Right renal cortex interstitium (tissue), 3 donors: ENCODE measurements around the gene EDEM2. TPM values are rescaled to one million over a fixed set of nuclear protein-coding genes. Genes with fewer than 3 reads are reported as not detected.
"Not testable (repeated sequence)": the region's sequence is repeated elsewhere in the genome, so short reads cannot be mapped to it uniquely, and the experiment has no call there.

Source experiments
- DNase-seq, 3 donors: peaks; one replicate each; pipeline ENCODE4 v3.0.0-alpha.2; 2013; ENCODE audit warnings: low read depth in 3 of 3, low spot score in 2 of 3
- polyA plus RNA-seq, 3 donors: library from polyadenylated mRNA; unstranded; fragments of 120-200 nt; gene quantifications; one replicate each; pipeline ENCODE4 v1.2.1, GENCODE V29; 2013; ENCODE audit not compliant: insufficient read length in 3 of 3

Gene EDEM2
- polyA plus RNA-seq: 10 to 100 TPM; 15.6 to 17.8 (median 17.1) TPM

GRCh38 chr20:35146920-35147574 lies at the start of gene EDEM2:
Gene EDEM2 (minus strand): TSS chr20:35147336. CDS start chr20:35147258, 78 bp downstream.
- DNase-seq: peak; percentile 85 to 93 (median 89)

GRCh38 chr20:35196313-35196712 lies 49.2 kb upstream of the EDEM2 start:
- DNase-seq: no peak

GRCh38 chr20:35193031-35193791 lies 46.1 kb upstream of the EDEM2 start:
- not testable (repeated sequence) for DNase-seq

- DNase-seq: no peak
Observed at GRCh38 chr20:35192118-35192872, 45.2 kb upstream of the EDEM2 start.

GRCh38 chr20:35191419-35192117 lies 44.4 kb upstream of the EDEM2 start:
- DNase-seq: no peak

GRCh38 chr20:35190556-35190955 lies 43.4 kb upstream of the EDEM2 start:
- no peak for DNase-seq

GRCh38 chr20:35189223-35189622 lies 42.1 kb upstream of the EDEM2 start:
- DNase-seq: not testable (repeated sequence)

GRCh38 chr20:35187584-35188190 lies 40.6 kb upstream of the EDEM2 start:
- no peak for DNase-seq

- DNase-seq: not testable (repeated sequence)
Observed at GRCh38 chr20:35186691-35187289, 39.7 kb upstream of the EDEM2 start.

- no peak for DNase-seq
Observed at GRCh38 chr20:35181731-35182130, 34.6 kb upstream of the EDEM2 start.

- no peak for DNase-seq
Observed at GRCh38 chr20:35180266-35180665, 33.1 kb upstream of the EDEM2 start.

GRCh38 chr20:35179292-35180212 lies 32.4 kb upstream of the EDEM2 start:
- DNase-seq: no peak

GRCh38 chr20:35176132-35176531 lies 29.0 kb upstream of the EDEM2 start:
- DNase-seq: no peak

GRCh38 chr20:35174458-35175216 lies 27.5 kb upstream of the EDEM2 start:
- no peak for DNase-seq

- no peak for DNase-seq
Observed at GRCh38 chr20:35173576-35174192, 26.5 kb upstream of the EDEM2 start.

GRCh38 chr20:35172434-35172806 lies 25.3 kb upstream of the EDEM2 start:
- no peak for DNase-seq

- no peak for DNase-seq
Observed at GRCh38 chr20:35171753-35172433, 24.8 kb upstream of the EDEM2 start, which contains the start of gene PROCR. Gene PROCR (plus strand): TSS chr20:35172072. CDS start chr20:35172155, 83 bp downstream.
